Keratinocyte (primary cell): ENCODE measurements around the gene TFPI2. TPM values are rescaled to one million over a fixed set of nuclear protein-coding genes. Genes with fewer than 3 reads are reported as not detected.
A peak's percentile ranks its signal among the peaks of the same experiment; 100 is the strongest.

Source experiments
- DNase-seq: peaks from one replicate; pipeline ENCODE4 v3.0.0-alpha.2; 2011; ENCODE audit warnings: low read depth, missing footprints, low spot score
- FAIRE-seq: peaks from 2 replicates; lab custom pipeline; 2011; peaks lifted over from hg19 to GRCh38; lab: Jason Lieb, UNC
- H2AFZ ChIP-seq: 2 replicates; pipeline ENCODE4 v1.6.0; 2012; ENCODE audit warnings: low read length, control low read depth, inconsistent platforms; ENCODE audit not compliant: control insufficient read depth
- H3K27ac ChIP-seq: 2 replicates; pipeline ENCODE4 v1.5.1; 2011; ENCODE audit warnings: low read length; ENCODE audit not compliant: control insufficient read depth, insufficient read depth
- H3K27me3 ChIP-seq: 3 replicates; pipeline ENCODE4 v1.6.0; 2011; ENCODE audit warnings: low read length; ENCODE audit not compliant: control insufficient read depth, insufficient read depth; ENCODE audit errors: extremely low read depth
- H3K36me3 ChIP-seq, 2 experiments: 2 replicates in 1 of 2; 3 replicates in 1 of 2; pipeline ENCODE4 v1.5.1; 2011; ENCODE audit warnings: low read length in 2 of 2, mild to moderate bottlenecking in 1 of 2; ENCODE audit not compliant: control insufficient read depth in 2 of 2, insufficient read depth in 2 of 2; ENCODE audit errors: extremely low read depth in 1 of 2
- H3K4me1 ChIP-seq: 3 replicates; pipeline ENCODE4 v1.5.1; 2011; ENCODE audit warnings: low read length; ENCODE audit not compliant: control insufficient read depth, insufficient read depth; ENCODE audit errors: extremely low read depth
- H3K4me2 ChIP-seq: 3 replicates; pipeline ENCODE4 v1.6.0; 2011; ENCODE audit warnings: low read depth, low read length; ENCODE audit not compliant: control insufficient read depth, insufficient read depth; ENCODE audit errors: extremely low read depth
- H3K4me3 ChIP-seq, 3 experiments: fragments of 200-600 bp in 1 of 3; sonication (generic) in 1 of 3; 2 replicates in 2 of 3; 3 replicates in 1 of 3; pipeline ENCODE4 v1.5.1; 2011 to 2016; ENCODE audit warnings: low read length in 3 of 3, mild to moderate bottlenecking in 3 of 3, control low read depth in 2 of 3, inconsistent platforms in 1 of 3, low read depth in 1 of 3, mixed read lengths in 1 of 3, mixed run types in 1 of 3, moderate library complexity in 1 of 3; ENCODE audit not compliant: control insufficient read depth in 2 of 3, insufficient read depth in 2 of 3; ENCODE audit errors: extremely low read depth in 1 of 3
- H3K79me2 ChIP-seq: 2 replicates; pipeline ENCODE4 v1.6.0; 2012; ENCODE audit warnings: low read length; ENCODE audit not compliant: control insufficient read depth, insufficient read depth
- H3K9ac ChIP-seq: 3 replicates; pipeline ENCODE4 v1.6.0; 2011; ENCODE audit warnings: low read length; ENCODE audit not compliant: control insufficient read depth, insufficient read depth; ENCODE audit errors: extremely low read depth
- H3K9me1 ChIP-seq: 3 replicates; pipeline ENCODE4 v1.6.0; 2011; ENCODE audit warnings: low read length; ENCODE audit not compliant: control insufficient read depth, insufficient read depth; ENCODE audit errors: extremely low read depth
- H3K9me3 ChIP-seq: 2 replicates; pipeline ENCODE4 v1.5.1; 2012; ENCODE audit warnings: low read depth, low read length; ENCODE audit not compliant: control insufficient read depth
- H4K20me1 ChIP-seq: 3 replicates; pipeline ENCODE4 v1.6.0; 2011; ENCODE audit warnings: low read length; ENCODE audit not compliant: control insufficient read depth, insufficient read depth; ENCODE audit errors: extremely low read depth
- CTCF ChIP-seq, 3 experiments: IDR thresholded peaks in 1 of 3; conservative IDR thresholded peaks in 1 of 3; optimal IDR thresholded peaks in 1 of 3; 2 replicates in 2 of 3; 3 replicates in 1 of 3; pipeline versions ENCODE3 to v1.5.1; 2011; ENCODE audit warnings: low read length in 3 of 3, mild to moderate bottlenecking in 3 of 3, moderate library complexity in 2 of 3, control low read depth in 1 of 3, inconsistent platforms in 1 of 3; ENCODE audit not compliant: insufficient read depth in 2 of 3; ENCODE audit errors: extremely low read depth in 1 of 3
- EZH2 ChIP-seq: IDR thresholded peaks from one replicate; pipeline ENCODE4 v1.6.1; 2012; ENCODE audit warnings: inconsistent platforms, mild to moderate bottlenecking, low read length, moderate library complexity
- dilution Hi-C: fragments of 300-500 bp; cut with MboI; formaldehyde crosslinking; loops from one replicate; pipeline ENCODE4 v1.7.0; 2020; ENCODE audit warnings: low sequenced_read_pairs; ENCODE audit not compliant: extremely low pct_ligation_motif_present
- polyA plus RNA-seq, 5 experiments: library from polyadenylated mRNA; depleted of rRNA in 3 of 5; stranded (reverse) in 3 of 5; stranded (forward) in 1 of 5; unstranded in 1 of 5; fragments of >200 nt; gene quantifications; 1 replicate in 1 of 5; 2 replicates in 3 of 5; 3 replicates in 1 of 5; pipeline versions ENCODE4 v1.2.1 to v1.2.3, GENCODE V29; 2011 to 2012; ENCODE audit warnings: missing spikeins in 2 of 5, low read depth in 1 of 5, low replicate concordance in 1 of 5

The TFPI2 gene
- polyA plus RNA-seq, 1 donor (not counting 4 experiments of a cell fraction or from before 2014, with no cell fraction given): 87.2 TPM

GRCh38 chr7:93910076-93910994 lies 19.8 kb upstream of the TFPI2 start:
- Histone ChIP-seq H4K20me1 (no peaks in the 10 kb centered on the region), H3K4me2 (peak overlapping the region; percentile 16), H3K4me1 (peaks cover 5% of the 10 kb centered on the region), H3K27me3 (no peaks in the 10 kb centered on the region), H3K9me1 (no peaks in the 10 kb centered on the region), H3K79me2 (no peaks in the 10 kb centered on the region), H3K36me3 (no peaks in the 10 kb centered on the region), H3K9ac (no peak overlapping the region), H3K9me3 (no peaks in the 10 kb centered on the region), H3K4me3 (no peak overlapping the region), H2AFZ (no peak overlapping the region), H3K27ac (no peak overlapping the region)
- FAIRE-seq (peak; percentile 29), DNase-seq (no peak)
- TF ChIP-seq CTCF (optimal IDR thresholded peaks at IDR 0.05 in 1 of 3, IDR thresholded peaks at IDR 0.05 in 1 of 3, conservative IDR thresholded peaks at IDR 0.05 in 1 of 3; ENCODE audit: extremely low read depth in 1 of 3, insufficient read depth in 2 of 3, low read length in 3 of 3): no peak
- TF ChIP-seq EZH2: no peak
- dilution Hi-C loops: no loop called here

GRCh38 chr7:93906267-93906666 lies 15.7 kb upstream of the TFPI2 start, which contains the start of gene GNGT1:
Gene GNGT1, plus strand, starts transcription at chr7:93906567. Its CDS starts 180 bp downstream, at chr7:93906747.
- DNase-seq (no peak), FAIRE-seq (no peak)
- no peaks in the 10 kb centered on the region for H3K9me1 ChIP-seq
- H3K4me3 ChIP-seq: no peak within 1 kb of the TSS
- no peaks in the 10 kb centered on the region for H3K79me2 ChIP-seq
- H3K36me3 ChIP-seq: no peaks in the 10 kb centered on the region
- H3K9me3 ChIP-seq: no peaks in the 10 kb centered on the region
- no peaks in the 10 kb centered on the region for H3K27me3 ChIP-seq
- no peak within 1 kb of the TSS for H3K27ac ChIP-seq
- no peak within 1 kb of the TSS for H2AFZ ChIP-seq
- no peak within 1 kb of the TSS for H3K4me2 ChIP-seq
- H3K4me1 ChIP-seq: peaks cover 5% of the 10 kb centered on the region
- no peak within 1 kb of the TSS for H3K9ac ChIP-seq
- TF ChIP-seq EZH2 (no peak), CTCF (optimal IDR thresholded peaks at IDR 0.05 in 1 of 3, IDR thresholded peaks at IDR 0.05 in 1 of 3, conservative IDR thresholded peaks at IDR 0.05 in 1 of 3; ENCODE audit: extremely low read depth in 1 of 3, insufficient read depth in 2 of 3, low read length in 3 of 3) (no peak)
- dilution Hi-C loops: no loop called here
- H4K20me1 ChIP-seq: no peaks in the 10 kb centered on the region
